LoVo (cell line): ENCODE measurements around the gene RAPGEF4.

Experiments
- DNase-seq: peaks from one replicate; pipeline ENCODE4 v3.0.0-alpha.2; 2016; ENCODE audit warnings: low spot score

Gene RAPGEF4

DNA sequence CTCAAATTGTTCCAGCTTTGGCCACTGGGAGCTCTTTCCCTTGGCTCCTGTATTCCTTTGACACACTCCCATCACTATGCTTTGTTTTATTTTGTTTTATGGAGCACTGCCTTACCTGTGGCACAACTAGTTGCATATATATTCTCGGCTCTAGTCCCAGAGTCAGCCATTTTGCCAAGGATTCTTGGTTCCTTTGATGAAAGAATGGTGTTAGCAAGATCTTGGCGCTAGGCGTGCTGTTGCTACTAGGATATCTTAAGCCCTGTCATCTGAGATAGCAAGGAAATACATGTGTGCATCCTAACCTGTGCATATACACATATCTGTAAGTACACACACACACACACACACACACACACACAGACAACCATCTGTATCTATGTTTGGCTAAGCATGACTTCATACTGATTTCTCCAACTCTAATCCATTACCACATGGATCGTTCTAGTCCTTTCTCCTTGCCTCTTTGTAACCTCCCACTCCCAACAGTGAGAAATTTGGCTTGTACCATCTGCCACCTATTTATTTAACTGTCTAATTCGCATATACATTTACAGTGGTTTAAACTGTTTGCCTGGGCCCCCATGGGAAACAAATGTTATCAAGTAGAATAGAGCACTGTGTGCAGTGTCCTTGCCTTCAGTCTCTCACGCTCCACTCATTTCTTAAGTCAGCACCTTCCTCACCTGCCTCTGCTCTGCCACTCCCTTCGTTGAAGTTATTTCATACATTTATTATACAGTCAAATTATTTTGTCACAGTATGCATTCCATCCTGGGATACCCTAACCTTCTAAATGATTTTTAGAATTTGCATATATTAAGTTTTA lies 202.5 kb downstream of the RAPGEF4 start:
- no peak for DNase-seq

- DNase-seq: no peak
Measured at GRCh38 chr2:172938713-172939375, 203.2 kb downstream of the RAPGEF4 start.

GRCh38 chr2:172943539-172943938 lies 207.9 kb downstream of the RAPGEF4 start:
- no peak for DNase-seq

GRCh38 chr2:172944022-172944793 lies 208.6 kb downstream of the RAPGEF4 start:
- DNase-seq: no peak

- no peak for DNase-seq
Measured at GRCh38 chr2:172944794-172945509, 209.3 kb downstream of the RAPGEF4 start.

DNA sequence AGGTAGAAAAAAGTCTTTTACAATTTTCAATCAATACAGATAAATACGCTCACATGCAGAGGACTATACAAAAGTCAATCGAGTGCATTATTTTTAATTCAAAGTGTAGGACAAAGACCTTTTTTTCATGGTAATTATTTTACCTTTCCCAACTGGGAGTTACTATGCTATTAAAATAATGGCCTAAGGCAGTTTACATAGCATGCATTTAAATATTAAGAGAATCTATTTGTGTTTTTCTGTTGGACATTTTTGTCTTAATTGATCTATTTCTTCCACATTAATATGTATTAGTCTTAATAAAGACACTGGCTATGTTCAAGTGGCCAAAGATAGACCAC lies 209.8 kb downstream of the RAPGEF4 start:
- no peak for DNase-seq

DNA sequence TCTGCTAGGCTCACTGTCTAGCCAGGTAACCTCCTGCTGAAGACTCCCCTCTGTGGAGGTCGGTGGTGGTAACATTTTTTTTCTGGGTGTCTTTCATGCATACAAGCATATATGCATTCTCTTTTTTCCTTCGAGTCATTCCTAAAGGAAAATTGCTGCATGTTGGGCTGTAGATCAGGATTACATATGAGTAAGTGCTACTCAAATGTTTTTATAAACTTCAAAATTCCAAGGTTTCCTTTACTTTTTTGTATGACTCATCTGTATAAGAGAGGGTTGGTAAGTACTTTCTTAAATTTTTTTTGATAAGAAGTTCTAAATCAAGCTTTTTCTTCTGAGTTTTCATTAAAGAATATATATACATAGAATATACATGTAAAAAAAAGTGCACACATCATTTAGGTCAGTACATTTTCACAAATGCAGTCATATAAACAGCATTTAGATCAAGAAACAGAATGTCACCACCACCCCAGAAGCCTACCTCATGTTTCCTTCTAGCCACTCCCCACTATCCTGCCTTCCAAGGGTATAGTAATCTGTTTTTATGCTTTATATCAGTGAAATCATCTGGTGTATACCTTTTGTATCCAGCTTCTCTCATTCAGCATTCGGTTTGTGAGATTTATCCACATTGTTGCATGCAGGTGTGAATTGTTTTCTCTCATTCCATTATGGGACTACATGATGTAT lies 212.0 kb downstream of the RAPGEF4 start:
- no peak for DNase-seq

GRCh38 chr2:172949522-172949921 lies 213.9 kb downstream of the RAPGEF4 start:
- no peak for DNase-seq

DNA sequence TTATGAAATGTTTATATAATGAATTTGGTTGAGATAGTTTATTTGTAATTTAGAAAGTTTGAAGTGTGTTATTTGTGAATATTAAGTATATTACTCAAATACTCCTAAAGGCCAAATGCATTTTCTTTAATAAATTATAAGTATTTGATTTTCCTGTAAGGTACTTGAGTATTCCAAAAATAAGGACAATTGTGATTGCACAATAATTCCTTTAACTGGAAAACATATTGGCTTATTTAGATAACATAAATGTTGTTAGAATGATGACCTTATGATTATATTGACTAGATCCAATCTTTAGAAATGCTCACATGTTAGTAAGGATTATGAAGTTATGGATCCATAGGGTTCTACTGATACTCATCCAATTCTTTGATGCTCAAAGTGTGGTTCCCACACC lies 214.9 kb downstream of the RAPGEF4 start:
- no peak for DNase-seq

DNA sequence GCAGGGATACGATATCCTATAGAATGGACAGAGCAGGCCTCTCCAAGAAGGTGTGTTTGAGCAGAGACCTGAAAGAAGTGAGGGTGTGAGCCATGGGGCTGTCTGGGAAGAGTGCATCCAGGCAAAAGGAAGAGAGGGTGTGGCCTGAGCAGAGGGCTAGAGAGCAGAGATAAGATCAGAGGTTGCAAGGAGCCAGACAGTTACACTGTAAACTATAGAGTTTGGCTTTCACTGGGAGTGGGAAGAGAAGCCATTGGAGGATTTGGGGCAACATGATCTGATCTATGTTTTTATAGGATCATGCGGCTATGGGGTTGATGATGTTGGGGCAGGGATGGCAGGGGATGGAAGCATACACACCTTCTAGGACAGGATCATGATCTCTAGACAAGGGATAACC lies 215.9 kb downstream of the RAPGEF4 start:
- no peak for DNase-seq

DNA sequence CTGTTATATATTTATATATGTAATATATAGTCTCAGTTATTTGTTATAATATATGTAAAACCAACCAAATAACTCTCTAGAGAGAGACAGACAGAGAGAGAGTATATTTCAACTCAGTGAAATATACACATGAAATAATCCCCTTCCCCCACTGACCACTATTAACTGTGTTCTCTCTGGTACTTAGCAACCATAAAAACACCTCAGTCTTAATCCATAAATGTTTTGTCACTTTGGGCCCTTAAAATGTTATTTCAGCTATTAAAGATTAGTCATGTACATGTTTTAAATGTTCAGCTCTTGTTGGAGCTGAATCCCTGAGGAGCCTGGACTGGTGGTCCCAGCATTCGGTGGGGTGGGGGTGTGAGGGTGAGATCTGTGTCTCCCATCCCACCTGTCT lies 217.8 kb downstream of the RAPGEF4 start:
- DNase-seq: no peak

DNA sequence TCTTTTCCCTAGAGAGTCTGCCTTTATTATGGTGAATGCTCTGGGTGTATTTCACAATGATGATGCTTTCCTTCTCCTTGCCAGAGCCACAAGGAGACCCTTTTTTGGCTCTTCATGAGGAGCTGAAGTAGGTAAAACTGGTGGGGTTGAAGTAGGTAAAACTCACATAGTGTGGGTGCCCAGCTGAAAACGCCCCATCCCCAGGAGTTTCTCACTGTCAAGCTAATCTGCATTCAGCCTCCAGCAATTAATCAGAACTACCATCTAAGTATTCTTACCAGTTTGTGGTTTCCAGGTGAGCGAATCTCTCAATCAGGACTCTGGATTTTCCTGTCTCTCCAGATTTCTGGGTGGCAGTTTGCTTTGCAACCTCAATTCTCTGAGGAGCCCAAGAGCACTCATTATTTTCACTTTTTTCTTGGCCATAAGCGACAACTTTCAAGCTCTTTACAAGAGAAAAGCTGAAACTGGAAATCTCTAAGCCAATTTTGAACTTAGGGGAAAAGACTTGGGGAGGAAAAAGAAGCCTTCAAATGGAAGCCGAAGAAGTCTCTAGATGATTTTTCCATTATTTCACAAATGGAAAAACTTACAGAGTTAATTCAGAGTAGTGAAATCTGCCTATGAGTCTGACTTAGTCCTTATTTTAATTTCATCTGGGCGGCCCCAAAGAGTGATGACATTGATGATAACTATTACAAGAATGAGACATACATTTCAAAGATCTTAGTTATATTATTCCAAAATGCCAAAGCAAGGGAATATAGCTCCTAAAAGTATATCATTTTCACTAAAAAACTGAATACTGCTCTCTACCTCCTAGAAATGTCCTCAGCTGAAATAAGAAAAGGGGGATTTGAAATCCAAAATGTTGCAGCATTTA lies 218.6 kb downstream of the RAPGEF4 start:
- no peak for DNase-seq

DNA sequence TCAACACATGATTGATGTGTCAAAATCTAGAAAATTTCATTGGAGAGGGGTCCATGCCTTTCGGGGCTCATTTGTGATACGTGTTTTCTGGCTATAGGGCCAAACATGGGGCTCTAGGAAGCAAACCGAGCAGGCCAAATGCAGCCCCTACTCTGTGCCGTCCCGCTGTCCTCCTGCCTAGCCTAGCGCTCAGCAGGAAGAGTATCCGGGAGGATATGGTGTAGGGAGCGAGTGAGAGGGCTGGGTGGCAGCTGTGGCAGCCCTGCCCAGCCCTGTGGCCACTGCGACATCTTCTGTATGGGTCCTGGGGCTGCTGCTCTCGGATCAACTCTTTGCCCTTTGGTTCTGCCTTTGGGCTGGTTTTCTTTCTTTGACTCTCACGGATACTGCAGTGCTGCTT lies 219.9 kb downstream of the RAPGEF4 start:
- no peak for DNase-seq

DNA sequence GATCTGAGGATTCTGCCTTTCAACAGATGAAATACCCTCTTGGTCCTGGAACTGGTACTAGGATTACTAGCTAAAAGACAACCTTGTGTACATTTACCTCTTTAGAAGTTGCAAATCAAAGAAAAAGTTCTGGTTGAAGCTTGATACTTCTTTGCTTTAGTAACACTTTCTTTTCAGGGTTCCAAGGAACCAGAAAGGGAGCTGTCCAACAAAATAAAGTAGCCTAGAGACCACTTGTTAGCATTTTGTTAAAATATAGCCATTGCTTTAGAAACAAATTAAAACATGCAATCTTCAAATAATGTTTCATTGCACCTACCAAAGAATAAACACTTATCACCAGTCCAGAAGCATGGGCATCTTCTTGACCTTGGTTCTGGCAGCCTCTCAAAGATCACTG lies 222.1 kb downstream of the RAPGEF4 start:
- DNase-seq: no peak

- no peak for DNase-seq
Measured at GRCh38 chr2:172962082-172962481, 226.4 kb downstream of the RAPGEF4 start.

GRCh38 chr2:172962824-172963223 lies 227.2 kb downstream of the RAPGEF4 start:
- DNase-seq: no peak

- no peak for DNase-seq
Measured at GRCh38 chr2:172964511-172965139, 229.0 kb downstream of the RAPGEF4 start.

GRCh38 chr2:172965433-172966212 lies 230.0 kb downstream of the RAPGEF4 start:
- no peak for DNase-seq
